GM21423 (cell line): ENCODE results near the gene PCDHGA10.
"Not testable (repeated sequence)": the region's sequence is repeated elsewhere in the genome, so short reads cannot be mapped to it uniquely, and the experiment has no call there.

Experiments
- ATAC-seq: cut with Tn5 transposase; IDR thresholded peaks from one replicate; pipeline ENCODE4 v1.9.1; 2021; ENCODE audit warnings: mild to moderate bottlenecking, moderate library complexity; ENCODE audit not compliant: unreplicated experiment

PCDHGA10 gene

GRCh38 chr5:141420855-141421488, 8.2 kb downstream of the PCDHGA10 start, which contains the start of gene PCDHGA11:
TSS of gene PCDHGA11 (plus strand) at chr5:141421051. CDS start at chr5:141421228, 177 bp downstream.
- no peak for ATAC-seq

- ATAC-seq, result no peak
Measured at GRCh38 chr5:141421489-141421855, 8.7 kb downstream of the PCDHGA10 start.

GRCh38 chr5:141422742-141423291, 10.0 kb downstream of the PCDHGA10 start:
- no peak for ATAC-seq

GRCh38 chr5:141427783-141428426, 15.1 kb downstream of the PCDHGA10 start:
- ATAC-seq, result no peak

DNA sequence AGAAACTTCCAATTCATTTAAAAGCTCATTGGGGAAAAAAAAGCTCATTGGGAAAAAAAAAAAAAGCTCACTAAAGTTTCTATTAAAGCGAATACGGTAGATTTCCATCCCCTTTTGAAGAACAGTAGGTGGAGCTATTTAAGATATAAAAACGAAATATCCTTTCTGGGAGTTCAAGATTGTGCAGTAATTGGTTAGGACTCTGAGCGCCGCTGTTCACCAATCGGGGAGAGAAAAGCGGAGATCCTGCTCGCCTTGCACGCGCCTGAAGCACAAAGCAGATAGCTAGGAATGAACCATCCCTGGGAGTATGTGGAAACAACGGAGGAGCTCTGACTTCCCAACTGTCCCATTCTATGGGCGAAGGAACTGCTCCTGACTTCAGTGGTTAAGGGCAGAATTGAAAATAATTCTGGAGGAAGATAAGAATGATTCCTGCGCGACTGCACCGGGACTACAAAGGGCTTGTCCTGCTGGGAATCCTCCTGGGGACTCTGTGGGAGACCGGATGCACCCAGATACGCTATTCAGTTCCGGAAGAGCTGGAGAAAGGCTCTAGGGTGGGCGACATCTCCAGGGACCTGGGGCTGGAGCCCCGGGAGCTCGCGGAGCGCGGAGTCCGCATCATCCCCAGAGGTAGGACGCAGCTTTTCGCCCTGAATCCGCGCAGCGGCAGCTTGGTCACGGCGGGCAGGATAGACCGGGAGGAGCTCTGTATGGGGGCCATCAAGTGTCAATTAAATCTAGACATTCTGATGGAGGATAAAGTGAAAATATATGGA, 17.7 kb downstream of the PCDHGA10 start, which contains the start of gene PCDHGA12:
TSS of gene PCDHGA12 (plus strand) at position 176 of the 782 bp plus-strand sequence. CDS start at position 429, 253 bp downstream.
- ATAC-seq, result peak; percentile 86

GRCh38 chr5:141431286-141431685, 18.5 kb downstream of the PCDHGA10 start:
- no peak for ATAC-seq

DNA sequence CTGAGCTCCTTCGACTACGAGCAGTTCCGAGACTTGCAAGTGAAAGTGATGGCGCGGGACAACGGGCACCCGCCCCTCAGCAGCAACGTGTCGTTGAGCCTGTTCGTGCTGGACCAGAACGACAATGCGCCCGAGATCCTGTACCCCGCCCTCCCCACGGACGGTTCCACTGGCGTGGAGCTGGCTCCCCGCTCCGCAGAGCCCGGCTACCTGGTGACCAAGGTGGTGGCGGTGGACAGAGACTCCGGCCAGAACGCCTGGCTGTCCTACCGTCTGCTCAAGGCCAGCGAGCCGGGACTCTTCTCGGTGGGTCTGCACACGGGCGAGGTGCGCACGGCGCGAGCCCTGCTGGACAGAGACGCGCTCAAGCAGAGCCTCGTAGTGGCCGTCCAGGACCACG, 19.5 kb downstream of the PCDHGA10 start:
- ATAC-seq, result not testable (repeated sequence)

- not testable (repeated sequence) for ATAC-seq
Measured at GRCh38 chr5:141432726-141433125, 19.9 kb downstream of the PCDHGA10 start.

- ATAC-seq, result no peak
Measured at GRCh38 chr5:141434006-141434405, 21.2 kb downstream of the PCDHGA10 start.

GRCh38 chr5:141437221-141437620, 24.4 kb downstream of the PCDHGA10 start:
- no peak for ATAC-seq

- no peak for ATAC-seq
Measured at GRCh38 chr5:141439411-141440141, 26.8 kb downstream of the PCDHGA10 start.

DNA sequence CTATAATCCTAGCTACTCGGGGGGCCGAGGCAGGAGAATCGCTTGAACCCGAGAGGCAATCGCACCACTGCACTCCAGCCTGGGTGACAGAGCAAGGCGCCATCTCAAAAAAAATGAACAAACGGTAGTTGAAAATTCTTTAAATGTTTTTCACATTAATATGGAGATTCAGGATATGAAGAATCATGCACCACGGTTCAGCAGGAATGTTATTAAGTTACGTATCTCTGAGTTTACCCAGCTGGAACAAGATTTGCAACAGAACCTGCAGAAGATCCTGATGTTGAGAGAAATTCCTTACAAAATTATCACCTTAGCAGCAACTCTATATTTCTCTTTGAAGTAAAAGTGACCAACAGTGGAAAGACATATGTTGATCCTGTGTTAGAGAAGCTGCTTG, 27.6 kb downstream of the PCDHGA10 start:
- no peak for ATAC-seq

DNA sequence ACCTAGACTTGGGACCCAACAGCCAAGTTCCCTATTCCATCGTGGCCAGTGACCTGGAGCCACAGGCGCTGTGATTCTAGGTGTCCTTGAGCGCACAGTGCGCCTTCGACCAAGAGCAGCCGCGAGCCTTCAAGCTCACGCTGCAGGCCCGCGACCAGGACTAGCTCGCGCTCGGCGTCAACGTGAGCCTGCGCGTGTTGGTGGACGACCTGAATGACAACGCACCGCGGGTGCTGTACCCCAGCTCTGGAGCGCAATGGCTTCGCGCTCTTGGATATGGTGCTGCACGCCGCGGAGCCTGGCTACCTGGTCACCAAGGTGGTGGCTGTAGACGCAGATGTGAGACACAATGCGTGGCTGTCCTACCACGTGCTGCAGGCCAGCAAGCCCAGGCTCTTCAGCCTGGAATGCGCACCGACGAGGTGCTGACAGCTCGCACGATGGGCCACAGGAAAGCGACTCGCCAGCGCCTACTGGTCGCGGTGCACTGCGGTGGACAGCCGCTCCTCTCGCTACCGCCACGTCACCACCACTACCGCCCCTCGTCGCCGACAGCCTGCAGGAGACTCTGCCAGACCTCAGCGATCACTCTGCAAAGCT, 28.9 kb downstream of the PCDHGA10 start:
- no peak for ATAC-seq

- no peak for ATAC-seq
Measured at GRCh38 chr5:141465351-141465750, 52.6 kb downstream of the PCDHGA10 start.
